Measurements from ENCODE around the gene MNT.

- TF ChIP-seq, protein P1, sequence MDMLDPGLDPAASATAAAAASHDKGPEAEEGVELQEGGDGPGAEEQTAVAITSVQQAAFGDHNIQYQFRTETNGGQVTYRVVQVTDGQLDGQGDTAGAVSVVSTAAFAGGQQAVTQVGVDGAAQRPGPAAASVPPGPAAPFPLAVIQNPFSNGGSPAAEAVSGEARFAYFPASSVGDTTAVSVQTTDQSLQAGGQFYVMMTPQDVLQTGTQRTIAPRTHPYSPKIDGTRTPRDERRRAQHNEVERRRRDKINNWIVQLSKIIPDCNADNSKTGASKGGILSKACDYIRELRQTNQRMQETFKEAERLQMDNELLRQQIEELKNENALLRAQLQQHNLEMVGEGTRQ (CRISPR knock-in tag; IDR thresholded peaks at IDR 0.05) = no peak
- TF ChIP-seq GABPB1 (CRISPR knock-in tag; IDR thresholded peaks at IDR 0.05) (no peak), ZFP36 (IDR thresholded peaks at IDR 0.05; ENCODE audit: low read depth, low read length, partially characterized antibody) (no peak), PTTG1 (tag; IDR thresholded peaks at IDR 0.05; ENCODE audit: low read depth) (no peak), CTCF (IDR thresholded peaks at IDR 0.05 in 2 of 3, conservative IDR thresholded peaks at IDR 0.05 in 1 of 3; ENCODE audit: insufficient read depth in 2 of 3, low read depth in 1 of 3, low read length in 3 of 3) (no peak)
Observed at GRCh38 chr17:2369039-2369438, 31.8 kb downstream of the MNT start.

Measured in K562 (cell line).